Measurements from ENCODE around the gene DEFB132.

DNA sequence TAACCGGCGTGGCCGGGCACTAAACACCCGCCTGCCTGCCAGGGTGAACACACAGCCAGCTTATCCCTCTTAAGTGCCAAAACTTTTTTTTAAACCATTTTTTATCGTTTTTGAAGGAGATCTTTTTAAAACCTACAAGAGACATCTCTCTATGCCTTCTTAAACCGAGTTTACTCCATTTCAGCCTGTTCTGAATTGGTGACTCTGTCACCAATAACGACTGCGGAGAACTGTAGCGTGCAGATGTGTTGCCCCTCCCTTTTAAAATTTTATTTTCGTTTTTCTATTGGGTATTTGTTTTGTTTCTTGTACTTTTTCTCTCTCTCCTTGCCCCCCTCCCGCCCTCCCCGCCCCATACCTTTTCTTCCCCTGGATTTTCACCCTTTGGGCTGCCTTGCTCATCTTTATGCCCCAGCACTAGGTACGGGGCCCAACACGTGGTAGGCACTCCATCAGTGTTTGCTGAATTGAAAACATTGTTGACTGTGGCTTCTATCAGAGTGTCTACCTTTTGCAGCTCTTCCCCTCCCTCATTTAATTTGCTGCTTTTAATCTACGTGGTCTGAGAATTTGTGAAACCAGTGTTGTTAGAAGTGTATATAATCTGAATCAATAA is 41.4 kb downstream of the DEFB132 start:
- TF ChIP-seq, protein P1, sequence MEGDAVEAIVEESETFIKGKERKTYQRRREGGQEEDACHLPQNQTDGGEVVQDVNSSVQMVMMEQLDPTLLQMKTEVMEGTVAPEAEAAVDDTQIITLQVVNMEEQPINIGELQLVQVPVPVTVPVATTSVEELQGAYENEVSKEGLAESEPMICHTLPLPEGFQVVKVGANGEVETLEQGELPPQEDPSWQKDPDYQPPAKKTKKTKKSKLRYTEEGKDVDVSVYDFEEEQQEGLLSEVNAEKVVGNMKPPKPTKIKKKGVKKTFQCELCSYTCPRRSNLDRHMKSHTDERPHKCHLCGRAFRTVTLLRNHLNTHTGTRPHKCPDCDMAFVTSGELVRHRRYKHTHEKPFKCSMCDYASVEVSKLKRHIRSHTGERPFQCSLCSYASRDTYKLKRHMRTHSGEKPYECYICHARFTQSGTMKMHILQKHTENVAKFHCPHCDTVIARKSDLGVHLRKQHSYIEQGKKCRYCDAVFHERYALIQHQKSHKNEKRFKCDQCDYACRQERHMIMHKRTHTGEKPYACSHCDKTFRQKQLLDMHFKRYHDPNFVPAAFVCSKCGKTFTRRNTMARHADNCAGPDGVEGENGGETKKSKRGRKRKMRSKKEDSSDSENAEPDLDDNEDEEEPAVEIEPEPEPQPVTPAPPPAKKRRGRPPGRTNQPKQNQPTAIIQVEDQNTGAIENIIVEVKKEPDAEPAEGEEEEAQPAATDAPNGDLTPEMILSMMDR (IDR thresholded peaks at IDR 0.05), result no peak
- no peak for TF ChIP-seq POLR2A (IDR thresholded peaks at IDR 0.05)

All from esophagus squamous epithelium (tissue), 4 donors.